ENCODE measurements around the gene IZUMO1.

DNA sequence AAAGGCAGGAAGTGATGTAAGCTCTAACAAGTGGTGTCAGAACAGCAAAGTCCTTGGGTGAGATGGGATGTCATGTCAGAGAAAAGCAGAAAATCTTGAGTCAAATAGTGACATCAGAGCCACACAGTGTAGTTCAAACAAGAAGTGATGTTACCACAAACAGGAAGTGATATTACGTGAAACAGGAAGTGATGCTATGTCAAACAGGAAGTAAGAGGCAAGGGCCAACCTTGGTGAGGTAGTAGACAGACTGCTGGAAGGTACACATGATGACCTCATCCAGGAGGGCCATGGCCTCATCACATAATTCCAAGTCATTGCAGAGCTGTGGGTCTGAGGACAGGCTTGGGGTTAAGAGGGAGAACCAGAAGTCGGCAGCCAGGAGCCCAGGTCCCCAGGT, 20.2 kb downstream of the IZUMO1 start:
- TF ChIP-seq, protein P1, sequence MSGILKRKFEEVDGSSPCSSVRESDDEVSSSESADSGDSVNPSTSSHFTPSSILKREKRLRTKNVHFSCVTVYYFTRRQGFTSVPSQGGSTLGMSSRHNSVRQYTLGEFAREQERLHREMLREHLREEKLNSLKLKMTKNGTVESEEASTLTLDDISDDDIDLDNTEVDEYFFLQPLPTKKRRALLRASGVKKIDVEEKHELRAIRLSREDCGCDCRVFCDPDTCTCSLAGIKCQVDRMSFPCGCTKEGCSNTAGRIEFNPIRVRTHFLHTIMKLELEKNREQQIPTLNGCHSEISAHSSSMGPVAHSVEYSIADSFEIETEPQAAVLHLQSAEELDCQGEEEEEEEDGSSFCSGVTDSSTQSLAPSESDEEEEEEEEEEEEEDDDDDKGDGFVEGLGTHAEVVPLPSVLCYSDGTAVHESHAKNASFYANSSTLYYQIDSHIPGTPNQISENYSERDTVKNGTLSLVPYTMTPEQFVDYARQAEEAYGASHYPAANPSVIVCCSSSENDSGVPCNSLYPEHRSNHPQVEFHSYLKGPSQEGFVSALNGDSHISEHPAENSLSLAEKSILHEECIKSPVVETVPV (CRISPR knock-in tag; IDR thresholded peaks at IDR 0.05) = no peak
- TF ChIP-seq, protein P2, sequence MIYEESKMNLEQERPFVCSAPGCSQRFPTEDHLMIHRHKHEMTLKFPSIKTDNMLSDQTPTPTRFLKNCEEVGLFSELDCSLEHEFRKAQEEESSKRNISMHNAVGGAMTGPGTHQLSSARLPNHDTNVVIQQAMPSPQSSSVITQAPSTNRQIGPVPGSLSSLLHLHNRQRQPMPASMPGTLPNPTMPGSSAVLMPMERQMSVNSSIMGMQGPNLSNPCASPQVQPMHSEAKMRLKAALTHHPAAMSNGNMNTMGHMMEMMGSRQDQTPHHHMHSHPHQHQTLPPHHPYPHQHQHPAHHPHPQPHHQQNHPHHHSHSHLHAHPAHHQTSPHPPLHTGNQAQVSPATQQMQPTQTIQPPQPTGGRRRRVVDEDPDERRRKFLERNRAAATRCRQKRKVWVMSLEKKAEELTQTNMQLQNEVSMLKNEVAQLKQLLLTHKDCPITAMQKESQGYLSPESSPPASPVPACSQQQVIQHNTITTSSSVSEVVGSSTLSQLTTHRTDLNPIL (CRISPR knock-in tag; IDR thresholded peaks at IDR 0.05; ENCODE audit: low read depth) = no peak
- TF ChIP-seq GLIS3 (CRISPR knock-in tag; IDR thresholded peaks at IDR 0.05) = no peak
- no peak for TF ChIP-seq BACH2 (CRISPR knock-in tag; IDR thresholded peaks at IDR 0.05; ENCODE audit: borderline replicate concordance)

Measured in SK-N-SH treated with all-trans-retinoic acid at 6 μM for 48 hours (cell line).